Neural cell (in vitro differentiated cells): Measurements from ENCODE around the gene MINAR1. TPM values are rescaled to one million over a fixed set of nuclear protein-coding genes. Genes with fewer than 3 reads are reported as not detected.

Source experiments
- H2AFZ ChIP-seq: fragments of 200-600, 300-800 bp; sonication (generic), shearing (Covaris generic); 2 replicates; pipeline ENCODE4 v1.6.0; 2014; ENCODE audit warnings: low read depth, mild to moderate bottlenecking, antibody characterized with exemption, low read length, moderate library complexity
- H3F3A ChIP-seq: fragments of 200-600 bp; shearing (Covaris generic); 2 replicates; pipeline ENCODE4 v1.6.1; 2016; ENCODE audit warnings: mild to moderate bottlenecking, moderate library complexity, mixed read lengths, antibody characterized with exemption, low read length; ENCODE audit not compliant: insufficient read depth, poor library complexity, severe bottlenecking
- H3K27ac ChIP-seq: fragments of 200-600, 300-800 bp; sonication (generic), shearing (Covaris generic); 2 replicates; pipeline ENCODE4 v1.5.1; 2014; ENCODE audit warnings: mild to moderate bottlenecking, low read length, moderate library complexity
- H3K27me3 ChIP-seq: fragments of 300-800, 200-600 bp; sonication (generic), shearing (Covaris generic); 2 replicates; pipeline ENCODE4 v1.6.0; 2014; ENCODE audit warnings: mild to moderate bottlenecking, low read depth, low read length, moderate library complexity; ENCODE audit not compliant: insufficient read depth
- H3K36me3 ChIP-seq: fragments of 300-800, 200-600 bp; sonication (generic), shearing (Covaris generic); 2 replicates; pipeline ENCODE4 v1.5.1; 2014; ENCODE audit warnings: mild to moderate bottlenecking, antibody characterized with exemption, low read length, moderate library complexity; ENCODE audit not compliant: insufficient read depth
- H3K4me2 ChIP-seq: fragments of 300-800, 200-600 bp; sonication (generic), shearing (Covaris generic); 2 replicates; pipeline ENCODE4 v1.6.0; 2014; ENCODE audit warnings: mild to moderate bottlenecking, low read length
- H3K4me3 ChIP-seq: fragments of 300-800, 200-600 bp; sonication (generic), shearing (Covaris generic); 2 replicates; pipeline ENCODE4 v1.5.1; 2014; ENCODE audit warnings: mild to moderate bottlenecking, low read length, moderate library complexity
- H3K79me2 ChIP-seq: fragments of 200-600 bp; shearing (Covaris generic); replicated peaks from 2 replicates; pipeline ENCODE4 v1.6.0; 2014; ENCODE audit warnings: mild to moderate bottlenecking, low read length, moderate library complexity; ENCODE audit not compliant: insufficient read depth
- H3K9ac ChIP-seq: fragments of 300-800, 200-600 bp; sonication (generic), shearing (Covaris generic); 2 replicates; pipeline ENCODE4 v1.6.1; 2016; ENCODE audit warnings: mild to moderate bottlenecking, low read length, mixed read lengths
- H3K9me2 ChIP-seq: fragments of 200-600 bp; shearing (Covaris generic); 2 replicates; pipeline ENCODE4 v1.6.1; 2016; ENCODE audit warnings: mild to moderate bottlenecking, low read length, mixed read lengths; ENCODE audit not compliant: insufficient read depth
- H3K9me3 ChIP-seq: fragments of 200-600, 300-800 bp; sonication (generic), shearing (Covaris generic); 2 replicates; pipeline ENCODE4 v1.6.1; 2016; ENCODE audit warnings: mild to moderate bottlenecking, mixed run types, low read length, moderate library complexity, mixed read lengths
- H4K20me1 ChIP-seq: fragments of 200-600 bp; shearing (Covaris generic); 2 replicates; pipeline ENCODE4 v1.6.1; 2016; ENCODE audit warnings: mild to moderate bottlenecking, mixed run types; ENCODE audit not compliant: insufficient read depth
- EP300 ChIP-seq: fragments of 450-650 bp; conservative IDR thresholded peaks from 2 replicates; pipeline ENCODE4 v1.6.1; 2014; ENCODE audit warnings: antibody characterized with exemption, mild to moderate bottlenecking, moderate library complexity; ENCODE audit not compliant: poor library complexity, severe bottlenecking
- EZH2 ChIP-seq: fragments of 200-600, 300-800 bp; shearing (Covaris generic), sonication (generic); IDR thresholded peaks from 2 replicates; pipeline ENCODE4 v1.6.1; 2014; ENCODE audit warnings: antibody characterized with exemption, low read length, borderline replicate concordance, mild to moderate bottlenecking; ENCODE audit not compliant: insufficient read depth, poor library complexity, severe bottlenecking
- MXI1 ChIP-seq: fragments of 450-650 bp; conservative IDR thresholded peaks from 2 replicates; pipeline ENCODE4 v1.6.1; 2014; ENCODE audit warnings: antibody characterized with exemption, mild to moderate bottlenecking; ENCODE audit not compliant: poor library complexity, severe bottlenecking
- POLR2AphosphoS5 ChIP-seq: IDR thresholded peaks from 2 replicates; pipeline ENCODE4 v1.6.1; 2012
- RAD21 ChIP-seq: fragments of 450-650 bp; conservative IDR thresholded peaks from 2 replicates; pipeline ENCODE4 v1.6.1; 2014; ENCODE audit warnings: antibody characterized with exemption, mild to moderate bottlenecking, moderate library complexity
- SMC3 ChIP-seq: fragments of 450-650 bp; conservative IDR thresholded peaks from 2 replicates; pipeline ENCODE4 v1.6.1; 2014; ENCODE audit warnings: antibody characterized with exemption, mild to moderate bottlenecking, moderate library complexity; ENCODE audit not compliant: poor library complexity
- TAF1 ChIP-seq: IDR thresholded peaks from 2 replicates; pipeline ENCODE4 v1.6.1; 2012; ENCODE audit warnings: low read depth
- polyA plus RNA-seq: library from polyadenylated mRNA; depleted of rRNA; stranded (reverse); fragments of >200 nt; gene quantifications from 2 replicates; pipeline ENCODE4 v1.2.3, GENCODE V29; 2014
- TF ChIP-seq, protein P1 (sequence below): fragments of 450-650 bp; IDR thresholded peaks from 2 replicates; pipeline ENCODE4 v1.5.1; 2014; ENCODE audit warnings: antibody characterized with exemption, mild to moderate bottlenecking, moderate library complexity; ENCODE audit not compliant: poor library complexity, severe bottlenecking
- TF ChIP-seq, protein P2 (sequence below): IDR thresholded peaks from 2 replicates; pipeline ENCODE4 v1.6.1; 2012; ENCODE audit warnings: borderline replicate concordance

Gene MINAR1
- polyA plus RNA-seq, 1 donor from 2014 or later: 3.1 TPM

- Histone ChIP-seq H3K9me2 (no peaks in the 10 kb centered on the region), H3K4me2 (no peak overlapping the region), H3K79me2 (no peaks in the 10 kb centered on the region), H3F3A (no peaks in the 10 kb centered on the region), H2AFZ (no peak overlapping the region), H3K27me3 (no peaks in the 10 kb centered on the region), H3K4me3 (no peak overlapping the region), H4K20me1 (no peaks in the 10 kb centered on the region), H3K9ac (no peak overlapping the region), H3K36me3 (no peaks in the 10 kb centered on the region), H3K27ac (no peak overlapping the region), H3K9me3 (no peaks in the 10 kb centered on the region)
- TF ChIP-seq TAF1 (no peak), EP300 (no peak), SMC3 (no peak), RAD21 (no peak), POLR2AphosphoS5 (no peak), MXI1 (no peak), EZH2 (no peak)
- TF ChIP-seq, protein P1, sequence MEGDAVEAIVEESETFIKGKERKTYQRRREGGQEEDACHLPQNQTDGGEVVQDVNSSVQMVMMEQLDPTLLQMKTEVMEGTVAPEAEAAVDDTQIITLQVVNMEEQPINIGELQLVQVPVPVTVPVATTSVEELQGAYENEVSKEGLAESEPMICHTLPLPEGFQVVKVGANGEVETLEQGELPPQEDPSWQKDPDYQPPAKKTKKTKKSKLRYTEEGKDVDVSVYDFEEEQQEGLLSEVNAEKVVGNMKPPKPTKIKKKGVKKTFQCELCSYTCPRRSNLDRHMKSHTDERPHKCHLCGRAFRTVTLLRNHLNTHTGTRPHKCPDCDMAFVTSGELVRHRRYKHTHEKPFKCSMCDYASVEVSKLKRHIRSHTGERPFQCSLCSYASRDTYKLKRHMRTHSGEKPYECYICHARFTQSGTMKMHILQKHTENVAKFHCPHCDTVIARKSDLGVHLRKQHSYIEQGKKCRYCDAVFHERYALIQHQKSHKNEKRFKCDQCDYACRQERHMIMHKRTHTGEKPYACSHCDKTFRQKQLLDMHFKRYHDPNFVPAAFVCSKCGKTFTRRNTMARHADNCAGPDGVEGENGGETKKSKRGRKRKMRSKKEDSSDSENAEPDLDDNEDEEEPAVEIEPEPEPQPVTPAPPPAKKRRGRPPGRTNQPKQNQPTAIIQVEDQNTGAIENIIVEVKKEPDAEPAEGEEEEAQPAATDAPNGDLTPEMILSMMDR: no peak
- TF ChIP-seq, protein P2, sequence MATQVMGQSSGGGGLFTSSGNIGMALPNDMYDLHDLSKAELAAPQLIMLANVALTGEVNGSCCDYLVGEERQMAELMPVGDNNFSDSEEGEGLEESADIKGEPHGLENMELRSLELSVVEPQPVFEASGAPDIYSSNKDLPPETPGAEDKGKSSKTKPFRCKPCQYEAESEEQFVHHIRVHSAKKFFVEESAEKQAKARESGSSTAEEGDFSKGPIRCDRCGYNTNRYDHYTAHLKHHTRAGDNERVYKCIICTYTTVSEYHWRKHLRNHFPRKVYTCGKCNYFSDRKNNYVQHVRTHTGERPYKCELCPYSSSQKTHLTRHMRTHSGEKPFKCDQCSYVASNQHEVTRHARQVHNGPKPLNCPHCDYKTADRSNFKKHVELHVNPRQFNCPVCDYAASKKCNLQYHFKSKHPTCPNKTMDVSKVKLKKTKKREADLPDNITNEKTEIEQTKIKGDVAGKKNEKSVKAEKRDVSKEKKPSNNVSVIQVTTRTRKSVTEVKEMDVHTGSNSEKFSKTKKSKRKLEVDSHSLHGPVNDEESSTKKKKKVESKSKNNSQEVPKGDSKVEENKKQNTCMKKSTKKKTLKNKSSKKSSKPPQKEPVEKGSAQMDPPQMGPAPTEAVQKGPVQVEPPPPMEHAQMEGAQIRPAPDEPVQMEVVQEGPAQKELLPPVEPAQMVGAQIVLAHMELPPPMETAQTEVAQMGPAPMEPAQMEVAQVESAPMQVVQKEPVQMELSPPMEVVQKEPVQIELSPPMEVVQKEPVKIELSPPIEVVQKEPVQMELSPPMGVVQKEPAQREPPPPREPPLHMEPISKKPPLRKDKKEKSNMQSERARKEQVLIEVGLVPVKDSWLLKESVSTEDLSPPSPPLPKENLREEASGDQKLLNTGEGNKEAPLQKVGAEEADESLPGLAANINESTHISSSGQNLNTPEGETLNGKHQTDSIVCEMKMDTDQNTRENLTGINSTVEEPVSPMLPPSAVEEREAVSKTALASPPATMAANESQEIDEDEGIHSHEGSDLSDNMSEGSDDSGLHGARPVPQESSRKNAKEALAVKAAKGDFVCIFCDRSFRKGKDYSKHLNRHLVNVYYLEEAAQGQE: no peak
Measured at GRCh38 chr15:79478108-79478507, 46.0 kb downstream of the MINAR1 start.

GRCh38 chr15:79479616-79480015 lies 47.5 kb downstream of the MINAR1 start:
- Histone ChIP-seq H3F3A (no peaks in the 10 kb centered on the region), H3K36me3 (no peaks in the 10 kb centered on the region), H3K79me2 (no peaks in the 10 kb centered on the region)

More at GRCh38 chr15:79479616-79480015, 47.5 kb downstream of the MINAR1 start:
- H3K27me3 ChIP-seq: no peaks in the 10 kb centered on the region
- TF ChIP-seq, protein P2: no peak
- TF ChIP-seq, protein P1: no peak
- TF ChIP-seq EP300: no peak
- TF ChIP-seq EZH2: no peak
- no peak for TF ChIP-seq SMC3
- no peak overlapping the region for H3K4me3 ChIP-seq
- no peaks in the 10 kb centered on the region for H3K9me3 ChIP-seq
- H4K20me1 ChIP-seq: no peaks in the 10 kb centered on the region
- no peak overlapping the region for H3K27ac ChIP-seq
- no peak overlapping the region for H2AFZ ChIP-seq
- no peak overlapping the region for H3K4me2 ChIP-seq
- no peaks in the 10 kb centered on the region for H3K9me2 ChIP-seq
- H3K9ac ChIP-seq: no peak overlapping the region
